Trophoblast cell (in vitro differentiated cells and primary cell): ENCODE results near the gene SLC2A4RG.

ENCODE experiments used
- DNase-seq, 2 donors: peaks; one replicate each; pipeline ENCODE4 v3.0.0-alpha.2; 2016
- H2AFZ ChIP-seq: 2 replicates; pipeline ENCODE4 v1.6.1; 2013; ENCODE audit warnings: low read length, moderate library complexity, mild to moderate bottlenecking; ENCODE audit not compliant: insufficient read depth, poor library complexity
- H2AK5ac ChIP-seq: 2 replicates; pipeline ENCODE4 v1.6.1; 2013; ENCODE audit warnings: mild to moderate bottlenecking, low read length
- H2BK120ac ChIP-seq: 2 replicates; pipeline ENCODE4 v1.6.1; 2013; ENCODE audit warnings: low read length, mild to moderate bottlenecking, moderate library complexity; ENCODE audit not compliant: insufficient read depth, poor library complexity
- H2BK12ac ChIP-seq: 2 replicates; pipeline ENCODE4 v1.6.1; 2013; ENCODE audit warnings: mild to moderate bottlenecking, low read length, moderate library complexity
- H2BK5ac ChIP-seq: 2 replicates; pipeline ENCODE4 v1.6.1; 2013; ENCODE audit warnings: low read length, low read depth, moderate library complexity, mild to moderate bottlenecking; ENCODE audit not compliant: poor library complexity
- H3K14ac ChIP-seq: 2 replicates; pipeline ENCODE4 v1.6.1; 2013; ENCODE audit warnings: mild to moderate bottlenecking, low read length
- H3K18ac ChIP-seq: 2 replicates; pipeline ENCODE4 v1.6.1; 2013; ENCODE audit warnings: mild to moderate bottlenecking, low read length
- H3K23ac ChIP-seq: 2 replicates; pipeline ENCODE4 v1.6.1; 2013; ENCODE audit warnings: low read length
- H3K27ac ChIP-seq: 2 replicates; pipeline ENCODE4 v1.5.1; 2013; ENCODE audit warnings: low read depth, mild to moderate bottlenecking, inconsistent platforms, low read length, moderate library complexity
- H3K27me3 ChIP-seq: 2 replicates; pipeline ENCODE4 v1.6.1; 2013; ENCODE audit warnings: inconsistent platforms, mild to moderate bottlenecking, low read length, moderate library complexity; ENCODE audit not compliant: insufficient read depth
- H3K36me3 ChIP-seq, 2 experiments: 1 replicate in 1 of 2; 2 replicates in 1 of 2; pipeline ENCODE4 v1.6.1; 2013; ENCODE audit warnings: low read length in 2 of 2, mild to moderate bottlenecking in 2 of 2, moderate library complexity in 1 of 2; ENCODE audit not compliant: insufficient read depth in 2 of 2, control insufficient read depth in 1 of 2
- H3K4ac ChIP-seq: 2 replicates; pipeline ENCODE4 v1.6.1; 2013; ENCODE audit warnings: low read depth, mild to moderate bottlenecking, low read length, moderate library complexity
- H3K4me1 ChIP-seq, 2 experiments: 1 replicate in 1 of 2; 2 replicates in 1 of 2; pipeline ENCODE4 v1.6.1; 2013; ENCODE audit warnings: low read length in 2 of 2, mild to moderate bottlenecking in 2 of 2, moderate library complexity in 1 of 2; ENCODE audit not compliant: insufficient read depth in 2 of 2, control insufficient read depth in 1 of 2
- H3K4me2 ChIP-seq: 2 replicates; pipeline ENCODE4 v1.6.1; 2013; ENCODE audit warnings: inconsistent platforms, mild to moderate bottlenecking, low read length, moderate library complexity
- H3K4me3 ChIP-seq: 2 replicates; pipeline ENCODE4 v1.5.1; 2013; ENCODE audit warnings: mild to moderate bottlenecking, low read depth, low read length, inconsistent platforms
- H3K79me1 ChIP-seq: one replicate; pipeline ENCODE4 v1.6.1; 2013; ENCODE audit warnings: low read length
- H3K79me2 ChIP-seq: 2 replicates; pipeline ENCODE4 v1.6.1; 2013; ENCODE audit warnings: low read length, mild to moderate bottlenecking; ENCODE audit not compliant: control insufficient read depth, insufficient read depth, poor library complexity
- H3K9ac ChIP-seq: 2 replicates; pipeline ENCODE4 v1.6.1; 2013; ENCODE audit warnings: mild to moderate bottlenecking, low read length
- H3K9me3 ChIP-seq: 2 replicates; pipeline ENCODE4 v1.6.1; 2013; ENCODE audit warnings: low read depth, mild to moderate bottlenecking, control low read depth, inconsistent platforms, low read length; ENCODE audit not compliant: insufficient read depth
- H4K12ac ChIP-seq: 2 replicates; pipeline ENCODE4 v1.6.1; 2013; ENCODE audit warnings: low read depth, mild to moderate bottlenecking, low read length, moderate library complexity
- H4K8ac ChIP-seq: 2 replicates; pipeline ENCODE4 v1.6.1; 2013; ENCODE audit warnings: low read depth, mild to moderate bottlenecking, low read length, moderate library complexity
- H4K91ac ChIP-seq: one replicate; pipeline ENCODE4 v1.6.1; 2013; ENCODE audit warnings: low read depth, mild to moderate bottlenecking, low read length, moderate library complexity
- WGBS: extraction: QIAGEN DNeasy Blood & Tissue Kit; methylation state at CpG from one replicate; pipeline ENCODE4 v1.1.7; 2013; ENCODE audit warnings: missing lambda C conversion rate; ENCODE audit not compliant: insufficient read length, insufficient coverage; ENCODE audit errors: extremely low coverage; 5-methylcytosine and 5-hydroxymethylcytosine counted together

SLC2A4RG gene

GRCh38 chr20:63742381-63743024 is 2.9 kb downstream of the SLC2A4RG start:
- Histone ChIP-seq H3K4ac (no peak overlapping the region), H3K36me3 (peaks cover 31 to 43% of the 10 kb centered on the region in 2 experiments), H4K8ac (no peak overlapping the region), H3K79me1 (peaks cover 15% of the 10 kb centered on the region), H3K14ac (no peak overlapping the region), H3K4me2 (no peak overlapping the region), H3K18ac (no peak overlapping the region), H3K27me3 (no peaks in the 10 kb centered on the region), H4K12ac (no peak overlapping the region), H2AK5ac (no peak overlapping the region), H3K4me1 (peaks cover 16% of the 10 kb centered on the region in 2 experiments), H3K9ac (no peak overlapping the region), H3K27ac (no peak overlapping the region), H2BK120ac (no peak overlapping the region), H3K79me2 (peaks cover 7% of the 10 kb centered on the region), H2BK5ac (no peak overlapping the region), H3K4me3 (no peak overlapping the region), H2BK12ac (no peak overlapping the region), H3K9me3 (no peaks in the 10 kb centered on the region), H4K91ac (no peak overlapping the region), H2AFZ (no peak overlapping the region), H3K23ac (no peak overlapping the region)
- no CpG with 5 or more reads among the region's 37 CpGs for WGBS
- no peak for DNase-seq

GRCh38 chr20:63743210-63743970 is 3.8 kb downstream of the SLC2A4RG start:
- no peak overlapping the region for H4K12ac ChIP-seq
- H3K4me3 ChIP-seq: no peak overlapping the region
- no peak overlapping the region for H3K27ac ChIP-seq
- H2BK120ac ChIP-seq: no peak overlapping the region
- H2BK12ac ChIP-seq: no peak overlapping the region
- no peak overlapping the region for H3K14ac ChIP-seq
- no peak overlapping the region for H3K23ac ChIP-seq
- H3K27me3 ChIP-seq: no peaks in the 10 kb centered on the region
- no peak overlapping the region for H3K9ac ChIP-seq
- H3K4me2 ChIP-seq: no peak overlapping the region
- H2BK5ac ChIP-seq: no peak overlapping the region
- no peak overlapping the region for H3K18ac ChIP-seq
- peaks cover 31 to 43% of the 10 kb centered on the region in 2 experiments for H3K36me3 ChIP-seq
- H2AFZ ChIP-seq: no peak overlapping the region
- no peak overlapping the region for H3K4ac ChIP-seq
- no peak overlapping the region for H4K91ac ChIP-seq
- no peak overlapping the region for H2AK5ac ChIP-seq
- H3K4me1 ChIP-seq: peaks cover 13 to 14% of the 10 kb centered on the region in 2 experiments
- no peak overlapping the region for H4K8ac ChIP-seq
- H3K79me1 ChIP-seq: peaks cover 15% of the 10 kb centered on the region
- peaks cover 7% of the 10 kb centered on the region for H3K79me2 ChIP-seq
- DNase-seq: no peak
- WGBS: no CpG with 5 or more reads among the region's 31 CpGs
- no peaks in the 10 kb centered on the region for H3K9me3 ChIP-seq

- no peak overlapping the region for H3K27ac ChIP-seq
- H3K23ac ChIP-seq: no peak overlapping the region
- no peak overlapping the region for H2AFZ ChIP-seq
- H3K27me3 ChIP-seq: no peaks in the 10 kb centered on the region
- H3K18ac ChIP-seq: no peak overlapping the region
- no peak overlapping the region for H3K9ac ChIP-seq
- H4K12ac ChIP-seq: no peak overlapping the region
- no peak overlapping the region for H2BK120ac ChIP-seq
- peaks cover 13% of the 10 kb centered on the region for H3K79me1 ChIP-seq
- peaks cover 34 to 43% of the 10 kb centered on the region in 2 experiments for H3K36me3 ChIP-seq
- H3K9me3 ChIP-seq: no peaks in the 10 kb centered on the region
- peaks cover 8 to 10% of the 10 kb centered on the region in 2 experiments for H3K4me1 ChIP-seq
- H4K91ac ChIP-seq: no peak overlapping the region
- H3K4me2 ChIP-seq: no peak overlapping the region
- no peak overlapping the region for H2AK5ac ChIP-seq
- H3K79me2 ChIP-seq: peaks cover 7% of the 10 kb centered on the region
- no peak overlapping the region for H2BK12ac ChIP-seq
- WGBS: no CpG with 5 or more reads among the region's 4 CpGs
- H2BK5ac ChIP-seq: no peak overlapping the region
- no peak overlapping the region for H4K8ac ChIP-seq
- no peak overlapping the region for H3K4ac ChIP-seq
- H3K4me3 ChIP-seq: no peak overlapping the region
- no peak overlapping the region for H3K14ac ChIP-seq
- DNase-seq: no peak
Measured at GRCh38 chr20:63744158-63744557, 4.6 kb downstream of the SLC2A4RG start.

GRCh38 chr20:63744574-63745423 is 5.2 kb downstream of the SLC2A4RG start:
- Histone ChIP-seq H3K79me2 (peaks cover 7% of the 10 kb centered on the region), H2BK120ac (no peak overlapping the region), H3K9ac (no peak overlapping the region), H3K27ac (no peak overlapping the region), H3K23ac (no peak overlapping the region), H3K4me3 (no peak overlapping the region), H3K36me3 (peaks cover 34 to 43% of the 10 kb centered on the region in 2 experiments), H3K14ac (no peak overlapping the region), H2BK12ac (no peak overlapping the region), H3K4me1 (peaks cover 8 to 10% of the 10 kb centered on the region in 2 experiments), H4K12ac (no peak overlapping the region), H2AFZ (no peak overlapping the region), H3K79me1 (peaks cover 13% of the 10 kb centered on the region), H2AK5ac (no peak overlapping the region), H3K9me3 (no peaks in the 10 kb centered on the region), H4K91ac (no peak overlapping the region), H2BK5ac (no peak overlapping the region), H4K8ac (no peak overlapping the region), H3K27me3 (no peaks in the 10 kb centered on the region), H3K4ac (no peak overlapping the region), H3K4me2 (no peak overlapping the region), H3K18ac (no peak overlapping the region)
- WGBS: no CpG with 5 or more reads among the region's 25 CpGs
- no peak for DNase-seq
